Mucosa of descending colon (tissue), 3 donors: Measurements from ENCODE around the gene AMFR. TPM values are rescaled to one million over a fixed set of nuclear protein-coding genes. Genes with fewer than 3 reads are reported as not detected.

Source experiments
- ATAC-seq: fragments of 200-7000 bp; cut with Tn5 transposase; one replicate; pipeline ENCODE4 v1.9.1; 2020; ENCODE audit warnings: mild to moderate bottlenecking, moderate library complexity
- DNase-seq, 3 donors: peaks; one replicate each; pipeline ENCODE4 v3.0.0-alpha.2; 2020
- H3K36me3 ChIP-seq: fragments of 200-600 bp; one replicate; pipeline ENCODE4 v1.8.0; 2021; ENCODE audit warnings: low read depth, mild to moderate bottlenecking
- H3K4me1 ChIP-seq: fragments of 200-600 bp; one replicate; pipeline ENCODE4 v1.8.0; 2021; ENCODE audit warnings: low read depth, mild to moderate bottlenecking
- H3K4me3 ChIP-seq: fragments of 200-600 bp; one replicate; pipeline ENCODE4 v1.8.0; 2021; ENCODE audit warnings: mild to moderate bottlenecking
- H3K9me3 ChIP-seq: fragments of 200-600 bp; one replicate; pipeline ENCODE4 v1.8.0; 2021; ENCODE audit warnings: mild to moderate bottlenecking
- intact Hi-C, 2 donors: fragments of 100-400 bp; cut with DNase I in 1 of 2; cut with micrococcal nuclease in 1 of 2; formaldehyde crosslinking; loops; one replicate each; pipeline versions ENCODE4 v1.11.0 to v1.11.1; 2022; cut with DNase I, micrococcal nuclease
- total RNA-seq, 3 donors: library from RNA; stranded (reverse); fragmentation: NEBNext Ultra II Directional in 2 of 3; extraction: Animal tissue kit (Norgen Biotek cat#: 25700) in 2 of 3; gene quantifications; one replicate each; pipeline versions ENCODE4 v1.2.1 to v1.2.4, GENCODE V29; 2021 to 2023
- TF ChIP-seq, protein P1 (sequence below): fragments of 200-600 bp; IDR thresholded peaks from one replicate; pipeline ENCODE4 v1.8.0; 2022; ENCODE audit warnings: antibody characterized with exemption, mild to moderate bottlenecking
- donor health status: DM: no; HTN: no; CAD: no; lungs with moderate emphysema.
- donor health status: DM: no; HTN: no; CAD: no.
- donor health status: DM: no; HTN: yes; CAD: no.

Gene AMFR
- total RNA-seq, 3 donors from 2014 or later: 83.3 to 116 (median 102) TPM

DNA sequence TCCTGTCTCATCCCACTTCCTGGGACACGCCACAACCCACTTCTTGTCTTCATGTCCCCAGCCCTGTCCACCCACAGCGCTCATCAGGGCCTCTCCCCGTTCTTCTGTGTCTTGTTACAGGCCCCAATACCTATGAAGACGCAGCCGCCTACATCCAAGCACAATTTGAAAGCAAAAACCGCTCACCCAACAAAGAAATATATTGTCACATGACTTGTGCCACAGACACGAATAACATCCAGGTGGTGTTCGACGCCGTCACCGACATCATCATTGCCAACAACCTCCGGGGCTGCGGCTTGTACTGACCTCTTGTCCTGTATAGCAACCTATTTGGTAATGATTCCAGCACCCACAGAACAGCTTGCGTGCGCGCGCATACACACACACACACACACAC lies 70.6 kb downstream of the AMFR start:
- Histone ChIP-seq H3K9me3 (no peaks in the 10 kb centered on the region), H3K4me1 (peaks cover 4% of the 10 kb centered on the region), H3K4me3 (no peak overlapping the region), H3K36me3 (no peaks in the 10 kb centered on the region)
- ATAC-seq (no peak), DNase-seq (peak in 1 of 3 donors; percentile 36)
- intact Hi-C loops: no loop called here
- TF ChIP-seq, protein P1, sequence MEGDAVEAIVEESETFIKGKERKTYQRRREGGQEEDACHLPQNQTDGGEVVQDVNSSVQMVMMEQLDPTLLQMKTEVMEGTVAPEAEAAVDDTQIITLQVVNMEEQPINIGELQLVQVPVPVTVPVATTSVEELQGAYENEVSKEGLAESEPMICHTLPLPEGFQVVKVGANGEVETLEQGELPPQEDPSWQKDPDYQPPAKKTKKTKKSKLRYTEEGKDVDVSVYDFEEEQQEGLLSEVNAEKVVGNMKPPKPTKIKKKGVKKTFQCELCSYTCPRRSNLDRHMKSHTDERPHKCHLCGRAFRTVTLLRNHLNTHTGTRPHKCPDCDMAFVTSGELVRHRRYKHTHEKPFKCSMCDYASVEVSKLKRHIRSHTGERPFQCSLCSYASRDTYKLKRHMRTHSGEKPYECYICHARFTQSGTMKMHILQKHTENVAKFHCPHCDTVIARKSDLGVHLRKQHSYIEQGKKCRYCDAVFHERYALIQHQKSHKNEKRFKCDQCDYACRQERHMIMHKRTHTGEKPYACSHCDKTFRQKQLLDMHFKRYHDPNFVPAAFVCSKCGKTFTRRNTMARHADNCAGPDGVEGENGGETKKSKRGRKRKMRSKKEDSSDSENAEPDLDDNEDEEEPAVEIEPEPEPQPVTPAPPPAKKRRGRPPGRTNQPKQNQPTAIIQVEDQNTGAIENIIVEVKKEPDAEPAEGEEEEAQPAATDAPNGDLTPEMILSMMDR: no peak

DNA sequence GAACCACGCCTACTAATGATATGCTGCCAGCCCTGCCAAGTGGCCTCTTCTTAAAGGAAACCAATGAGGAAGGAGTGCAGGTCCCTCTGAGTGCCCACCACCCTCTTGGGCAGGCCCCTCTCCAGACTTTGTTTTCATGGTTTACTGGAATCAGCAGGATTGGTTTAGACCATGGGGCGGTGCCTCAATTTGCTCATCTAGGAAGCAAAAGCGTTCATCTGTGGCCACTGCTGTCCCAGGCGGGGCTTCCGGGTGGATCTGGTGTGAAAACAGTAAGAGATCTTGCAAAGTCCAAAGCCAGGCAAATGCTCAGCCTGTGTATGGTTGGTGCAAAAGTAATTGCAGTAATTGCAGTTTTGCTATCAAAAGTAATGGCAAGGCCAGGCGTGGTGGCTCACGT lies 71.3 kb downstream of the AMFR start:
- Histone ChIP-seq H3K4me1 (peaks cover 4% of the 10 kb centered on the region), H3K4me3 (no peak overlapping the region), H3K36me3 (no peaks in the 10 kb centered on the region), H3K9me3 (no peaks in the 10 kb centered on the region)
- DNase-seq (peak in 2 of 3 donors; percentile 10 to 13), ATAC-seq (no peak)
- TF ChIP-seq, protein P1: no peak
- intact Hi-C loops: no loop called here

DNA sequence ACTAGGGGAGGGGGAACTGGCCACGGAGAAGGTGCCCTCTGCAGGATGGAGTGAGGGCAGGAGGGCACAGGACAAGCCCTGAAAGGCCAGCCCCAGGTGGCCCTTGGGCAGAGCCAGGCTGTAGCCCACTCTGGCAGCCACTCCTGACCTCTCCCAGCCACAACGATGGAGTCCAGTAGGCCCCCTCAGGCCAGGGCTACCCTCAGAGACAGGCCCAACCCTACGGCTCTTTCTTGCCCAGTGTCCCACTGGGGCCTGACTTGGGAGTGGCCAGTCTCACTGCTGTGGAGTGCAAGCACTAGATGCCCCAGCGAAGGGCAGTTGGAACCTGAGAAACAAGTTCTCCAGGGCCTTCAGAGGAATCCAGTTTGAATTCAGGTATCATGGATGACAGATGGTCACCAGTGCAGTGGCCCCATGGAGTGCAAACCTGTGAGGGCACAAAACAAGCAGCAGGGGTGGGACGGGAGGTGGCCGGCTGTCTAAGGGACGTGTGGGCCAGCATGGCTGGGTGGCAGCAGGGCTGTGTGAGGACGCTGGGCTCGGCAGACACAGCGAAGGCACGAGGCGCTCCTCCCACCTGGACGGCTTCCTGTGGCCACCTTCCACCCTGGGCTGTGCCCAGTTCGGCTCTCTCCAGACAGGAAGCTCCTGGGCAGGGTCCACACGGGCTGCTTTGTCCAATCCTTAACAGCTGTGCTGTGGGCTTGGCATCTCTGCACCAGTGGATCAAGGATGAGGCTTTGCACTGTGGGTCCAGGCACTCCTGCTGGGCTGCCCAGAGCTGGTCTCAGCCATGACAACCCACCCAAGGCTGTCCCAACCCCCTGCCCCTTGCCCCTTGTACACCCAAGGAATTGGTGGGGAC lies 72.1 kb downstream of the AMFR start:
- no peak overlapping the region for H3K4me3 ChIP-seq
- TF ChIP-seq, protein P1: no peak
- intact Hi-C loops: no loop called here
- no peaks in the 10 kb centered on the region for H3K36me3 ChIP-seq
- peak in 2 of 3 donors; percentile 13 to 39 for DNase-seq
- ATAC-seq: no peak
- H3K9me3 ChIP-seq: no peaks in the 10 kb centered on the region
- peaks cover 4% of the 10 kb centered on the region for H3K4me1 ChIP-seq

DNA sequence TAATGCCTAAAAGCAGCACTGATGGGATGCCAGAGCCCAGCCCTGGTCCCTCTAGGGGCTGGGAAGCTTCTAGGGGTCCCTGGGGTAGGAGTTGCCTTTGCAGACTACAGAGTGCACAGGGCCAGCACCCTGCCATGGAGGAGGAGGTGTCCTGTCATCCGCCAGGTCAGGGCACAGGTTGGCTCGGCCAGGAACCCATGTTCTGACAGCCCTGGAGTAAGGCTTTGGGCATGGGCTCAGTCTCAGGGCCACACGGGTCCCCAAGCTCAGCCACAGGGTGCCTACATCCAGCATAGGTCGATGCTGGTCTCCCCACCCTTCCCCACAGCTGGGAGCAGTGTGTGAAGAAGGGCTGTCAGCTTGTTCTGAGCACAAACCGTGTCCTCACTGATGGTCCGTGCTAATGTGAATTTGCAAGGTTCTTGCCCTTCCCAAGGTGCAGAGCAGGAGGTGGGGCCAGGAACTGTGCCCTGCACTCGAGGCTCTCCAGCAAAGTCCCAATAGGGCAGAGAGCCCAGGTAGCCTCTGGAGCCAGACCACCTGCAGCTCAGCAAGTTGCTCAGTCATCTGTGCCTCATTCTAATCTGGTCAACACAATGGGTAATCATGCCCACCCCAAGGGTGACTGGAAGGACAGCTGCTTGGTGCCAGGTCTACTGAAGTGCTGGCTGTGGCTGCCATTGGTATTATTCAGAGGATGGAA lies 72.8 kb downstream of the AMFR start:
- TF ChIP-seq, protein P1: no peak
- no peaks in the 10 kb centered on the region for H3K9me3 ChIP-seq
- no peaks in the 10 kb centered on the region for H3K36me3 ChIP-seq
- peak in 2 of 3 donors; percentile 11 to 39 for DNase-seq
- ATAC-seq: no peak
- intact Hi-C loops: no loop called here
- H3K4me1 ChIP-seq: peaks cover 4% of the 10 kb centered on the region
- H3K4me3 ChIP-seq: no peak overlapping the region

DNA sequence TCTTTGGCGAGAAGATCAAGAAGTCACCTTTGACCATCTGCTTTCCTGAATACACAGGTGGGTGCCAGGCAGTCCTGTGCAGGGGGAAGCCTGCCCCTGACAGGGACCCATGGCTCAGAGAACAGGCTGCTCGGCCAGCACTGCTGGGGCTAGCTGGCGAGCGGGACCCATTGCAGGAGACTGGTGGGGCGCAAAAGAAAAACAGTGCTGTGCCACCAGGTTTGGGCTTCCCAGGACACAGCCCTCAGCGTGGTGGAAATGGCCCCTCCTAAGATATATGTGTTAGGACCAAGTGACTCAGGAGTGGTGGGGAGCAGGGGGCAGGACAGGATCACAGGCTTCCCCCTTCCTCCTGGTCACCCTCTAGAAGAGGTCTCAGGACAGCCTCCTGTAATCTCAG lies 73.9 kb downstream of the AMFR start:
- no peaks in the 10 kb centered on the region for H3K36me3 ChIP-seq
- peak in 2 of 3 donors; percentile 6 to 21 for DNase-seq
- H3K9me3 ChIP-seq: no peaks in the 10 kb centered on the region
- H3K4me1 ChIP-seq: peaks cover 4% of the 10 kb centered on the region
- no peak overlapping the region for H3K4me3 ChIP-seq
- ATAC-seq: no peak
- TF ChIP-seq, protein P1: no peak
- intact Hi-C loops: no loop called here
